Mesendoderm (in vitro differentiated cells): ENCODE measurements around the gene IL1RAPL1.

ENCODE experiments used
- DNase-seq: peaks from one replicate; pipeline ENCODE4 v3.0.0; 2013
- H2AK5ac ChIP-seq: 2 replicates; pipeline ENCODE4 v1.6.1; 2013; ENCODE audit warnings: low read length, inconsistent platforms
- H2BK120ac ChIP-seq: 2 replicates; pipeline ENCODE4 v1.6.1; 2013; ENCODE audit warnings: low read depth, mild to moderate bottlenecking, low read length, moderate library complexity, mixed read lengths
- H2BK15ac ChIP-seq: replicated peaks from 2 replicates; pipeline ENCODE4 v1.6.1; 2013; ENCODE audit warnings: low read depth, mild to moderate bottlenecking, moderate library complexity
- H2BK5ac ChIP-seq: 2 replicates; pipeline ENCODE4 v1.6.1; 2013; ENCODE audit warnings: low read length, inconsistent platforms
- H3K18ac ChIP-seq: 2 replicates; pipeline ENCODE4 v1.6.1; 2013; ENCODE audit warnings: mild to moderate bottlenecking, low read length, mixed read lengths
- H3K23ac ChIP-seq: one replicate; pipeline ENCODE4 v1.6.1; 2013; ENCODE audit warnings: low read length
- H3K27ac ChIP-seq: 2 replicates; pipeline ENCODE4 v1.5.1; 2013; ENCODE audit warnings: low read depth, mild to moderate bottlenecking, inconsistent platforms, low read length, moderate library complexity
- H3K27me3 ChIP-seq: 2 replicates; pipeline ENCODE4 v1.6.1; 2013; ENCODE audit warnings: low read length, control low read depth, mild to moderate bottlenecking, inconsistent platforms; ENCODE audit not compliant: insufficient read depth, poor library complexity
- H3K36me3 ChIP-seq: 2 replicates; pipeline ENCODE4 v1.6.1; 2013; ENCODE audit warnings: low read length, inconsistent platforms; ENCODE audit not compliant: control insufficient read depth, insufficient read depth
- H3K4ac ChIP-seq: one replicate; pipeline ENCODE4 v1.6.1; 2013; ENCODE audit warnings: low read depth, mild to moderate bottlenecking, low read length, moderate library complexity
- H3K4me1 ChIP-seq: 2 replicates; pipeline ENCODE4 v1.6.1; 2013; ENCODE audit warnings: low read depth, low read length, inconsistent platforms; ENCODE audit not compliant: control insufficient read depth
- H3K4me2 ChIP-seq: 2 replicates; pipeline ENCODE4 v1.6.1; 2013; ENCODE audit warnings: low read length
- H3K4me3 ChIP-seq: 2 replicates; pipeline ENCODE4 v1.5.1; 2013; ENCODE audit warnings: mild to moderate bottlenecking, low read length
- H3K56ac ChIP-seq: one replicate; pipeline ENCODE4 v1.6.1; 2013; ENCODE audit warnings: low read length
- H3K79me1 ChIP-seq: 2 replicates; pipeline ENCODE4 v1.6.1; 2013; ENCODE audit warnings: low read length, inconsistent platforms
- H3K79me2 ChIP-seq: 2 replicates; pipeline ENCODE4 v1.6.1; 2013; ENCODE audit warnings: mild to moderate bottlenecking, low read length; ENCODE audit not compliant: control insufficient read depth, insufficient read depth
- H3K9ac ChIP-seq: 2 replicates; pipeline ENCODE4 v1.6.1; 2013; ENCODE audit warnings: low read length, inconsistent platforms
- H4K5ac ChIP-seq: one replicate; pipeline ENCODE4 v1.6.1; 2013; ENCODE audit warnings: low read length
- H4K8ac ChIP-seq: one replicate; pipeline ENCODE4 v1.6.1; 2013; ENCODE audit warnings: low read depth, mild to moderate bottlenecking, control low read depth, low read length, moderate library complexity
- WGBS: extraction: QIAGEN DNeasy Blood & Tissue Kit; methylation state at CpG from one replicate; pipeline ENCODE4 v1.1.7; 2013; ENCODE audit warnings: low lambda C conversion rate, missing lambda C conversion rate; ENCODE audit not compliant: insufficient coverage; ENCODE audit errors: extremely low coverage; 5-methylcytosine and 5-hydroxymethylcytosine counted together

IL1RAPL1 gene

DNA sequence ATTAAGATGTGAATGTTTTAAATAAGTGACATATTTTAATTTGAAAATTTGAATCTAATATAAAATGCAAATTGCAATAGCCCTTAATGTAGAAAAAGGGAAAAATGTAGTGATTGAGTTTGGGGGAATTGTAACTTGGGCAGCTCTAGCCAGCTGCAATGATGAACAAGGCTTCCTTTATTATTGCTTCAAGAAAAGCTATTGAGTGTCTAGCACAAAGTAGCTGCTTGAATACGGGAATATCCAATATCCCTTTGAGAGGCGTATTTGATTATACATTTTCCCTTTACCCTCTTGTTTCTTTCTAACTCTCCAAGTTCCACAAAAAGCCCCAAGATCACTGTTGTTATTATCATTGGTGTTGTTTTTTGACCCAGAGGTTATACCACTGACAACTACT lies 21.8 kb downstream of the IL1RAPL1 start:
- H3K9ac ChIP-seq: no peak overlapping the region
- H3K27me3 ChIP-seq: no peaks in the 10 kb centered on the region
- no peak overlapping the region for H4K5ac ChIP-seq
- WGBS: no CpG with 5 or more reads among the region's 2 CpGs
- no peaks in the 10 kb centered on the region for H3K79me1 ChIP-seq
- H3K56ac ChIP-seq: no peak overlapping the region
- H3K4ac ChIP-seq: no peak overlapping the region
- no peak overlapping the region for H3K18ac ChIP-seq
- H3K4me3 ChIP-seq: no peak overlapping the region
- H3K4me2 ChIP-seq: no peak overlapping the region
- H4K8ac ChIP-seq: no peak overlapping the region
- DNase-seq: no peak
- no peak overlapping the region for H2BK120ac ChIP-seq
- no peaks in the 10 kb centered on the region for H3K79me2 ChIP-seq
- no peak overlapping the region for H3K27ac ChIP-seq
- no peaks in the 10 kb centered on the region for H3K4me1 ChIP-seq
- no peaks in the 10 kb centered on the region for H3K36me3 ChIP-seq
- no peak overlapping the region for H2AK5ac ChIP-seq
- H2BK15ac ChIP-seq: no peak overlapping the region
- no peak overlapping the region for H3K23ac ChIP-seq
- H2BK5ac ChIP-seq: no peak overlapping the region

DNA sequence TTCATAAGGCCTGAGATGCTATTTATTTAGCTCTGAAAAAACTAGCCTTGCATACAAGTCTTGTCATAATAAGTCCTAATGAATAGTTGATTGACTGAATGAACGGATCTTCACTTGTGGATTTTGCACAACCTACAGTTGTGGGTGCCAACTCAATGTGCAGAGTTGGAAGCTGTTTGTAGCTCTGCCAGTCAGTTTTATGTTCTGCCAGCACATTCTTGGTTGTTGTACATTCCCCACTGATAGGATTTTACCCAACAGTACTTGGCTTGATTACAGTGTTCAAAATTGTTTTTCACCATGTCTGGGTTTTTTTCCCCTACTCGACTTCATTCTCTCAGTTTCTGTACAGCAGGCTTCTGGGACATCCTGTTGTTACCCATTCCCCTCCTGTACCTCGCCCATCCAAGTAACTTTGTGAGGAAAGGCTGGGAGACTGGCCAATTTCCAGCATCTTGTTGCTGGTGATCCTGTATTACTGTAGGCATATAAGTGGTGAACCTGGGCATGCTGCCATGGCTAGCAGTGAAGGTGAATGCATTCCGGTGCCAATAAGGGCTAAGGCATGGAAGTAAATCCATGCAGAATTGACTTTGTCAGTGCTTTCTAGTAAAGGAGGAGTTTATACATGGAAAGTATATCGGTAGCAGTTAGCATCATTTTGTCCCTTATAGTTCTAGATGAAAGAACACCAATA lies 22.8 kb downstream of the IL1RAPL1 start:
- no peaks in the 10 kb centered on the region for H3K4me1 ChIP-seq
- no peak overlapping the region for H3K56ac ChIP-seq
- no peaks in the 10 kb centered on the region for H3K36me3 ChIP-seq
- no peak for DNase-seq
- H2AK5ac ChIP-seq: no peak overlapping the region
- H3K23ac ChIP-seq: no peak overlapping the region
- H3K79me2 ChIP-seq: no peaks in the 10 kb centered on the region
- WGBS: no CpG with 5 or more reads among the region's 5 CpGs
- H3K27me3 ChIP-seq: no peaks in the 10 kb centered on the region
- no peak overlapping the region for H3K18ac ChIP-seq
- H3K4me2 ChIP-seq: no peak overlapping the region
- no peaks in the 10 kb centered on the region for H3K79me1 ChIP-seq
- H2BK120ac ChIP-seq: no peak overlapping the region
- H3K9ac ChIP-seq: no peak overlapping the region
- no peak overlapping the region for H3K27ac ChIP-seq
- no peak overlapping the region for H2BK15ac ChIP-seq
- no peak overlapping the region for H4K8ac ChIP-seq
- no peak overlapping the region for H3K4me3 ChIP-seq
- H3K4ac ChIP-seq: no peak overlapping the region
- no peak overlapping the region for H4K5ac ChIP-seq
- no peak overlapping the region for H2BK5ac ChIP-seq

DNA sequence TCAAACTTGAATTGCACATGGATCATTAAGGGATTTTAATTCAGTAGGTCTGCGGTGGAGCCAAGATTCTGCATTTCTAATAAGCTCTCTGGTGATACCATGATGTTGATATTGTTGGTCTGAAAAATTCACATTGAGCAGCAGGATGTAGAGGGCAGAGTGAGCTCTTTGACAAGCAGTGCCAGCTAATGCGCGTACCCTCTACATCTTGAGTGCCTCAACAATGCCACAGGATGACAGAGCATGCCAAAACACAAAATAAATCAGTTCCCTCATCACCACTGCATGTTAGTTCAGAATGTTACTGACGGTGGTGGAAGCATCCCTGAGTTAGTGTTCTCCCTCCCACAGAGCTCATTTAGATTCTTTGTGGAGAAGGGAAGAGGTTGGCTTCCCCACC lies 23.5 kb downstream of the IL1RAPL1 start:
- DNase-seq: no peak
- no peak overlapping the region for H3K4me3 ChIP-seq
- no peaks in the 10 kb centered on the region for H3K4me1 ChIP-seq
- H3K4ac ChIP-seq: no peak overlapping the region
- no peak overlapping the region for H4K5ac ChIP-seq
- H4K8ac ChIP-seq: no peak overlapping the region
- no peaks in the 10 kb centered on the region for H3K79me2 ChIP-seq
- no peak overlapping the region for H2BK120ac ChIP-seq
- H3K18ac ChIP-seq: no peak overlapping the region
- no peak overlapping the region for H3K27ac ChIP-seq
- H3K36me3 ChIP-seq: no peaks in the 10 kb centered on the region
- no peaks in the 10 kb centered on the region for H3K79me1 ChIP-seq
- no peak overlapping the region for H3K9ac ChIP-seq
- H3K27me3 ChIP-seq: no peaks in the 10 kb centered on the region
- H2BK5ac ChIP-seq: no peak overlapping the region
- no peak overlapping the region for H2AK5ac ChIP-seq
- no CpG with 5 or more reads among the region's 4 CpGs for WGBS
- no peak overlapping the region for H3K4me2 ChIP-seq
- no peak overlapping the region for H2BK15ac ChIP-seq
- no peak overlapping the region for H3K23ac ChIP-seq
- no peak overlapping the region for H3K56ac ChIP-seq

DNA sequence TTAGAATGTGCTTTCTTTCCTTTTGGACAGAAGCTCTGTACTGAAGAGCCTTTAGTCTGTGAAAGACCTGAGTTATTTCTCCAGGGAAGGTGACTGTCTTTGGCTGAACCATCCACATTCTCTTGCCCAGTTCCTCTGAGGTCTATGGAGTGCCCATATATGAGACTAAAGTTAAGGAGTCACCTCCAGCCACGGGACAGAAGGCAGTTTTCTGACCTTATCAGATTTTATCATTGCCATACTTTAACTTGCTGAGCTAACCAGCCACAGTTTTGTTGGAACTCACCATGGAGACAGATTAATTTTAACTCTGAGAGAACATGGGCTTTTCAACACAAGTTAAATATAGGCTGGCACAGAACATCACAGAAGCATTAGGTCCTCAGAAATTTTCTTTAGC lies 26.3 kb downstream of the IL1RAPL1 start:
- Histone ChIP-seq H2AK5ac (no peak overlapping the region), H4K8ac (no peak overlapping the region), H3K79me1 (no peaks in the 10 kb centered on the region), H3K4me3 (no peak overlapping the region), H3K4ac (no peak overlapping the region), H3K9ac (no peak overlapping the region), H3K79me2 (no peaks in the 10 kb centered on the region), H3K27me3 (no peaks in the 10 kb centered on the region), H3K23ac (no peak overlapping the region), H3K4me1 (no peaks in the 10 kb centered on the region), H3K56ac (no peak overlapping the region), H2BK15ac (no peak overlapping the region), H3K4me2 (no peak overlapping the region), H2BK5ac (no peak overlapping the region), H4K5ac (no peak overlapping the region), H2BK120ac (no peak overlapping the region), H3K27ac (no peak overlapping the region), H3K18ac (no peak overlapping the region), H3K36me3 (no peaks in the 10 kb centered on the region)
- no CpG with 5 or more reads among the region's 1 CpG for whole genome bisulfite sequencing
- no peak for DNase-seq

DNA sequence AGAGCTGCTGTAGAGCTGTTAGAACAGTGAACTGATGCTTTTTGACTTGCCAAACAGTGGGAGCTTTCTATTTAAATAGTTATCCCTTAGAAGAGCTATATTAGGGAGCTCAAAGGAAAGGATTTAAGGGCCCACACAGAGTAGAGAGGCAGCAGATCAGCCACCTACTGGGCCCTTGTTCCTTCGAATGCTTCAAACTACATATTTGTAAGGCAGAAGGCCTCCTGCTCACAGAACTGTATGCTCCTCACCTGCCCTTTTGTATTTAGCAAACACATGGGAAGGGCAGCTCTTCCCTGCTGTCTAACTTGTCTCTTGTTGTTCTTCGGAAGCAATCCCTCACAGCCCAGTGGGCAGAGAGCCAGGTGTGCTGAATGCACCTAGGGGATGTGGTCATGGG lies 38.0 kb downstream of the IL1RAPL1 start:
- Histone ChIP-seq H2BK5ac (no peak overlapping the region), H4K5ac (no peak overlapping the region), H2BK120ac (no peak overlapping the region), H3K56ac (no peak overlapping the region), H3K36me3 (no peaks in the 10 kb centered on the region), H3K18ac (no peak overlapping the region), H3K23ac (no peak overlapping the region), H3K4ac (no peak overlapping the region), H3K9ac (no peak overlapping the region), H3K27ac (no peak overlapping the region), H4K8ac (no peak overlapping the region), H3K4me2 (no peak overlapping the region), H3K79me1 (no peaks in the 10 kb centered on the region), H3K79me2 (no peaks in the 10 kb centered on the region), H3K4me3 (no peak overlapping the region), H2AK5ac (no peak overlapping the region), H3K27me3 (no peaks in the 10 kb centered on the region), H2BK15ac (no peak overlapping the region), H3K4me1 (no peaks in the 10 kb centered on the region)
- no CpG with 5 or more reads among the region's 2 CpGs for WGBS
- no peak for DNase-seq

DNA sequence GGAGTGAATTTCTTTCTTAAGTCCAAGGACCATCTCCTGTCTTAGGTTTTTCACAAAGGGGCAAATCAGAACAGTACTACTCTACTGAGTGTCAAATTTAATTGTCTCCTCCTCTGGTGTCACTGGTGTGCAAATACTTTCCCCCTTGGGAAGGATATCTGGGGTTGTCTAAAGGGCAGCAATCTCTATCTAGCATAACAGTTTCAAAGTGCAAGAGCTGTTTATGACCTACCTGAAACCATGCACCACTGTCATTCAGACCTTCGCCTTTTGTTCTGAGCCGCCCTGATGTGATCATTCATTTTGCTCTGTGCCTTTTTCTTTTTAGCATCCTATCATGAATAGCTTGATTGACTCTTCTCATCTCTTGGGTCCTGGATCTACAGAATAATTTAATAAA lies 39.3 kb downstream of the IL1RAPL1 start:
- no peak for DNase-seq
- no CpG with 5 or more reads among the region's 2 CpGs for WGBS
- H3K4me1 ChIP-seq: no peaks in the 10 kb centered on the region
- no peak overlapping the region for H4K8ac ChIP-seq
- H3K9ac ChIP-seq: no peak overlapping the region
- H3K79me1 ChIP-seq: no peaks in the 10 kb centered on the region
- no peak overlapping the region for H3K27ac ChIP-seq
- H2BK120ac ChIP-seq: no peak overlapping the region
- no peak overlapping the region for H3K18ac ChIP-seq
- H2BK15ac ChIP-seq: no peak overlapping the region
- no peak overlapping the region for H3K56ac ChIP-seq
- H3K23ac ChIP-seq: no peak overlapping the region
- no peaks in the 10 kb centered on the region for H3K27me3 ChIP-seq
- H2BK5ac ChIP-seq: no peak overlapping the region
- no peaks in the 10 kb centered on the region for H3K79me2 ChIP-seq
- H4K5ac ChIP-seq: no peak overlapping the region
- no peak overlapping the region for H3K4me3 ChIP-seq
- no peak overlapping the region for H2AK5ac ChIP-seq
- H3K36me3 ChIP-seq: no peaks in the 10 kb centered on the region
- no peak overlapping the region for H3K4me2 ChIP-seq
- H3K4ac ChIP-seq: no peak overlapping the region
